ENCODE results near the gene FGFR2.

The FGFR2 gene

GRCh38 chr10:121609426-121610380 is 11.5 kb upstream of the FGFR2 start:
- no peak for DNase-seq

DNA sequence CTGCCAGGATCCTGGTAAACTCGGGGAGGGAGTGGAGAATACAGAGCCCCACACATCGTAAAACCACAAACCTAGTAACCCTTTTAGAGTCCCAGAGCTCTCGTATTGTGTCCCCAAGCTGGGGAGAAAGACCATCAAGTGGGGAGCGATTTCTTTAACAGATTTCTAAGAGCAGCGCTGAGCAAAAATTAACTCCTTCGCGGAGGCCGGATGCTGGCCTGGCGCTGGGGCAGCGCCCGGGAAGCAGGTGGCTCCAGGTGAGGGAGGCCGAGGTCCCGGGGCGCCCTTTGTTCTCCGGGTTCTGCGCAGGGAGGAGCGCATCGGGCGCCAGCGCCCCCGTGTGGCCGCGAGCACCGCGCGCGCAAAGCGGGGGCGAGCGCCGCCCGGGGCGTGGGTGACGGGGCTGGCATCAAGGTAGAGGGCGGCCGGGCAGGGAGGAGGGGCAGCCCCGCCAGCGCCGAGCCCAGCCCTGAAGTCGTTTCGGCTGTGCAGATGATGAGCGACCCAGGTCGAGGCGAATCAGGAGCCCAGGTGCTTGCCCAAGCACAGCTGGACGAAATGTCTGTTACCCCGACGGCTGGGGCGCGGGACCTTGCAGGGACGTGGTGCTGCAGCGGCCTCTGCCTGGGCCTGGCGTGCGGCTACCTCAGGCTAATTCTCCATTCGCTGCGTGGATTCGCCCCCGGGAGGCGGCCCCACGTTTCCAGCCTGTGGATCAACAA is 10.4 kb upstream of the FGFR2 start:
- DNase-seq, result no peak

- no peak for DNase-seq
Observed at GRCh38 chr10:121607310-121608055, 9.2 kb upstream of the FGFR2 start.

DNA sequence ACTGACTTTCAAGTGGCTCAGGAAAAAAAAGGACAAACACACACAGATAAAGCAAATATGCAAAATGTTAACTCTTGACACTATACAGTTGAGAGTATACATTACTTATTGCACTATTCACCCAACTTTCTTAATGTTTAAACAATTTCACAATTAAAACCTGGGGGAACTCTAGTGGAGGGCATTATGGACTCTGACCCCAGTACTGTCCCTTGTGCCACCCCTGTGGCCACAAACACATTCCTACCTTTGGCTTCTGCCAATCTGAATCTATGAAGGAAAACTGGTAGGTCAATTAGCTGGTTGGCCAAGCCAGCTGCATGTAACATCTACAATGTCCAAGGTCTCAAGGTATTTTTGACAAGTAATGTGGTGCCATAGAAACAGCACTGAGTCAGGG is 7.5 kb upstream of the FGFR2 start:
- no peak for DNase-seq

GRCh38 chr10:121601458-121601857 is 3.2 kb upstream of the FGFR2 start:
- no peak for DNase-seq

DNA sequence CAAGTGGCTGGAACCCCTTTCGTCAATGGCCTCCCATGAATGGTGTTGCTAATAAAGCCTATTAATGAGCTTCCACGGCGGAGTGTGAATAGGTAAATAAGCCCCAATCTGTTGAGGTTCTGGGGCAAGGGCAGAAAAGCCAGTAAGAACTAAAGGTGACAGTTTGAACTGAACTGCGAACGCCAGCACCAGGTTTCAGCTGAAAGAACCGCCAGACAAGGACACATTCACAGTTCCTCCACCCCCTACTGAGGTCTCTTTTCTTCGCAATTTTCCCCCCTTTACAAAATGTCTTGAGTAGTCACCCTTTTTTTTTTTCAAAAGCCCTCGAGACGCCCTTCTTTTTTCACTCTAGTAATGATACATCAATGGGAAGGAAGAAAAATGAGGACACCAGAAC is 2.4 kb upstream of the FGFR2 start:
- no peak for DNase-seq

DNA sequence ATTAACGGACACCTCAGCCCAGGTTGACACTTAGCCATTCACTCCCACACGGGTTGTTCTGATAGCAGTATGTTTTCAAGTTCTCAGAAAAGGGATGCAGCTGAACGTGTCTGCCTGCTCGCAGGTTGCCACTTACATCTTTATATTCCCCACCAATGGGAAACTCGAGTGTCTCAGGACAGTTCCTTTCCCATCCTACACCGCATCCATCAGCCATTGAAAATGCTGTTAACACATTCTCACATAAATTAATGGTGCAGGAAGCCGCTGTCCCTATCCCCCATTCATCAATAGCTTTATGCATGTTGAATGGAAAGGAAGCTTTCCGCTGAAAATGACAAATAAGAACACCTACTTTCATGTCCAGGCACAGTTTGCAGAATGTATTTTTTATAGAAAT is 1.7 kb upstream of the FGFR2 start:
- no peak for DNase-seq

DNA sequence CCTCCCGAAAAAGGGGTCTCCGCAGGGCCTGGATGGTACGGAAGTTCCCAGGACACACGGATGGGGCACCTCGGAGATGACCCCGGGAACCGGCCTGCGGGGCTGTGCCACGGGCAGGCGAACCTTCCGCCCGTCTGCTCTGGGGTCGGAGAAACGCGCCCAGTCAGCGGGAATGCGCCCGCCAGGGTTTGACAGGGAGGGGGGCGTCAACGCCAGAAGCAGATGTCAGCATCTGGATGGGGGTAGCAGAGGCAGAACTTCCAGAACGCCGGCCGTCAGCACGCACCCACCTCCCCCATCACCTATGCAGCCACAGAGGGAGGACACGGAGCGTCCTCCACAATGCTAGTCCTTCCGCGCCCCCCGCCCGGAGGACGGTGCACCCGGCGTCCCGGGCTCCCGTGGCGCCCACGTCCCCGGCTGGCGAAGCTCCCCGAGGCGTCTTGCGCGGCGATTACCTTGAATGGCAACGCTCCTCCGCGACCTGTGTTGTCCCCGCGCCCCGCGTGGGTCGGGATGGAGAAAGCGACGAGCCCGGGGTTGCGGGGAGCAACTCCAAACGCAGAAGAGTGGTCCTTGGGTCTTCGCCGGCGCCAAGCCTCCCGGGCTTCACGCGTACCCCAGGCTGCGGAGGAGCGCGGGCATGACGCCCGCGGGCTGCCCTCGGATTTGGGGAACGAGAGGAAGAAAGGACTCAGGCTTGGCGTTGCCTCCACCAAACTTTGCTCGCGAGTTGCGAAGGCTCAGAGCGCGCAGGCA is 561 bp downstream of the FGFR2 start:
- DNase-seq, result no peak

DNA sequence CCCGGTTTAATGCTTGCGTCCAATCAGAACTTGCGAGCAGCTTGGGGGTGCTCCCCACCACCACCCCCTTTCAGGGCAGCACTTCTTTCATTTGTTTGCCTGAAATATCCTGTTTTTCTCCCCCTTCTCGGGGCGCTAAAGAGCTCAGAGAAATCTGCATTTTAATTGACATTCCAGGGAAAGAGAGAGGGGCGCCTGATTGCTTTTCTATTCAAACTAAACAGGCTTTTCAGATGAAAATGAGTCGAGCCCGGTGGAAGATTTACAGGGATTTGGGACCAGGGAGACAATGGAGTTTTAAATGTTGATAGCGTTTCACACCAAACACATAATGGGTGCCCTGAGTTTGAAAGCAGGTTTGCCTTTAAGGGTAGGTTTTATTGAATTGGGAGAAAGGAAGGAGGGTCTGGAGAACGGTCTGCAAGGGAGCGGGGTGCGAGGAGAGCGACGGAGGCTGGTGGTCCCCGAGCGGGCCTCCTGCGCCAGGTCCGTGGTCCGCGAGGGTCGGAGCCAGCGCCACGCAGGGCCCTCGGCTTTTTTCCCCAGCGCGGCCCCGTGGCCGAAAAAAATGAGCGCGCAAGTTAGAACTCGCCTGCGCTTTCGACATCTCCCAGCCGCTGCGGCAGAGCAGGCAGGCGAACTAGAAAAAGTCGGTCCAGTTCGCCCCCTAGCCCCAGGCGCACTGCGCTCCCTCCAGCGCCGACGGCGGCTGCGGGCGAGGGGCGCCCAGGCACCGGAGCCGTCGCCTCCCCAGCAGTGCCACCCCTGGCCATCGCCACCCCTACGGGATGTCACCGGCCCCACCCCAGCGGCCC is 1.3 kb downstream of the FGFR2 start:
- DNase-seq, result no peak

- no peak for DNase-seq
Observed at GRCh38 chr10:121595806-121596688, 2.2 kb downstream of the FGFR2 start.

DNA sequence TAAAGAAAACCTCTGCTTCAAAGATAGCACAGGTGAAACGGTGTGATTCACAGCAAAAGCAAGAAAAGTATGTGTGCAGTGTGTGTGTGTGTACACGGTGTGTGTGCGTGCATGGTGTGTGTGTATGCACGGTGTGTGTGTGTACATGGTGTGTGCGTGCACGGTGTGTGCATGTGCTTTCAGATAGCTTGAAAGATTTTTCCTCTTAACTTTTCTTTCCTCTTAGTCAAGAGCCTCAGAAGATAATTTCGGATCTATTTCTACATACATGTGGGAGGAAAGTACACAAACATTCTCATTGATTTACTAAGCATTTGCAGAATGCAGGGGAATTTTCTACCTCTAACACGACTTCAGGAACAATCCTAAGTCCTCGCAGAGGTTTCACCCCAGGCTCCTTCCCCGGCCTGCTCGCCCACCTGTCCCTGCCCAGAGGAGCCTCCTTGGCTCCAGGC is 2.9 kb downstream of the FGFR2 start:
- no peak for DNase-seq

GRCh38 chr10:121594623-121595350 is 3.5 kb downstream of the FGFR2 start:
- no peak for DNase-seq

DNA sequence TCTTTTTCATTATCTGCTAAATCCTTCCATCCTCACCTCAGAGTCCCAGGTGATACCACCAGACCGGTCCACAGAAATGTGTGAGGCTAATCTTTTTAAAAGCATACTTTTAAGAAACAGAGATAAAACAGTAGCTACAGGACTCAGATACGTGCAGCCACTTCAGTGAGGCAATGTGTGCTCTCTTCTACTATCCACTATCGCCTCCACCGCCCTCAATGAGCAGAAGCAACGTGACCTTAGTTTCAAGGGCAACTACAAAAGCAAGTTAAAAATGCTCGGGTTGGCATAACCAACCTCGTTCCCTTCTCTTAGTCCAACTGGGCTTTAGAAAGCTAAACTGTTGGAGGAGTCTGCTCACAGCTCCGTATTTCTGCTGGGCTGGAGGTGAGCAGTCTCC is 4.2 kb downstream of the FGFR2 start:
- DNase-seq, result no peak

GRCh38 chr10:121593281-121594075 is 4.8 kb downstream of the FGFR2 start:
- no peak for DNase-seq

- no peak for DNase-seq
Observed at GRCh38 chr10:121592155-121592890, 5.9 kb downstream of the FGFR2 start.

- DNase-seq, result no peak
Observed at GRCh38 chr10:121591186-121591585, 7.1 kb downstream of the FGFR2 start.

DNA sequence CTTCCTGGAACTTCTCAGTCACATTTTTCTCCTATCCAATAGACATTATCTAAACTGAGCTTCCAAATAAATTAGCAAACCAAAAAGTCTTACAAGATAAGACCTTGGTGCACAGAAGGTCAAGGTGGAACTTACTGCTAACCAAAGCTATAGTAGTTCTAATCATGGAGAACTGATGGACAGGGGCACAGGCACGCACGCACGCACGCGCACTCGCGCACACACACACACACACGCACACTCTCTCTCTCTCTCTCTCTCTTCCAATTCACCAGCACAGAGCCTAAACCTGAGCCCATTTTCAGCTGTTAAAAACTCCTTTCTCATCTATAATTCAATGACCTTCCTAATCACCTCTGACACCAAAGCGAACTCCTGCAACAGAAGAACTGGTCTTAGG is 7.5 kb downstream of the FGFR2 start:
- DNase-seq, result no peak

DNA sequence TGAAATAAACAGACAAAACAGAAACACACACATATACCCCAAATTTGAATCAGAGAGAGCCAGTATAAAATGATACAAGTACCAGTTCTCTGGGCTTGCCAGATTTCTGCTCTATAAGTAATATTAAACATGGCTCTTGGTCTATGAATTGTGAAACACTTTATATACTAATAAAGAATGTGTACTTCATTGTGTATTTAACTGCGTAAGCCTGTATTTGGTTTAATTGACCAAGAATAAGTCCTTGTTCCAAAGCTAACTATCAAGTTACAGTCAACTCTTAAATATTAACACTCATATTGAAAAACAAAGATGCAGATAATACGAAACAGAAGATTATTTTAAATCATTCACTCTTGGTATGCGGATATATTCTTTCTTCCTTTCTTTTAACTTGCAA is 8.7 kb downstream of the FGFR2 start:
- DNase-seq, result no peak
